MM.1S (cell line): ENCODE measurements around the gene SH3RF3.

Experiments used
- EZH2phosphoT487 ChIP-seq: fragments of 300-600 bp; sonication (generic); IDR thresholded peaks from 2 replicates; pipeline ENCODE4 v1.6.1; 2018; ENCODE audit warnings: antibody characterized with exemption, low read length
- TF ChIP-seq, protein P1 (sequence below): fragments of 300-600 bp; sonication (generic); IDR thresholded peaks from 2 replicates; pipeline ENCODE4 v1.5.1; 2016; ENCODE audit warnings: antibody characterized with exemption, low read length, mixed read lengths

DNA sequence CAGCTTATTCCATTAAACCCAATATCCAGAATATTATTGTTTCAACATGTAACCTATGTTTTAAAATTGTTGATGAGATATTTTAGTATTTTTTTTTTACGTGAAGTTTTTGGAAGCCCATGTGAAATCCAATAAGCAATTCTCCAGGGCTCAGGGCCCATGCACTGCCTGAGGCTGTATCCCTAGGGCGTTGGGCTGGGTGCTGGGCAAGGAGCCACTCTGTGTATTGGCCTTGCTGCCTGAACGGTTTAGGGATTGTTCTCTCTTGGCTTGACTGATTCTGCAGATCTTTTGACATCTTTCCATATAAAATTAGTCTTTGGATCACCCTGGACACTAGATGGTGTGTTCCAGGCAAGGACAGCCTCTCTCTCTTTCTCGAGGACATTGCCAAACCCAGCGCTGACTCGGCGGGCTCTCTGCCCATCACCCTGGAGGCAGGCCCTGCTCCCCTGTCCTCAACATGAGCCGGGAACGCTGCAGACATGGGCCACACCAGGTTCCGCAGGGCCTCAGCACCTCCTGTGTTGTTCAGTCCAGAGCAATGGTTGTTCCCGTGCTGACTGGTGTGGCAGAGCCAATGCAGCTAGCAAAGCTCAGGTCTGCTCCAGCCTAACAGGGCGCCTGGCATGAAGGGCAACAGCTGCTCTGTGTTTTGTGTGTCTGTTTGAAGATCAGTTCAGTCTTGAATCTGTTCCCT, 321.7 kb downstream of the SH3RF3 start:
- TF ChIP-seq, protein P1, sequence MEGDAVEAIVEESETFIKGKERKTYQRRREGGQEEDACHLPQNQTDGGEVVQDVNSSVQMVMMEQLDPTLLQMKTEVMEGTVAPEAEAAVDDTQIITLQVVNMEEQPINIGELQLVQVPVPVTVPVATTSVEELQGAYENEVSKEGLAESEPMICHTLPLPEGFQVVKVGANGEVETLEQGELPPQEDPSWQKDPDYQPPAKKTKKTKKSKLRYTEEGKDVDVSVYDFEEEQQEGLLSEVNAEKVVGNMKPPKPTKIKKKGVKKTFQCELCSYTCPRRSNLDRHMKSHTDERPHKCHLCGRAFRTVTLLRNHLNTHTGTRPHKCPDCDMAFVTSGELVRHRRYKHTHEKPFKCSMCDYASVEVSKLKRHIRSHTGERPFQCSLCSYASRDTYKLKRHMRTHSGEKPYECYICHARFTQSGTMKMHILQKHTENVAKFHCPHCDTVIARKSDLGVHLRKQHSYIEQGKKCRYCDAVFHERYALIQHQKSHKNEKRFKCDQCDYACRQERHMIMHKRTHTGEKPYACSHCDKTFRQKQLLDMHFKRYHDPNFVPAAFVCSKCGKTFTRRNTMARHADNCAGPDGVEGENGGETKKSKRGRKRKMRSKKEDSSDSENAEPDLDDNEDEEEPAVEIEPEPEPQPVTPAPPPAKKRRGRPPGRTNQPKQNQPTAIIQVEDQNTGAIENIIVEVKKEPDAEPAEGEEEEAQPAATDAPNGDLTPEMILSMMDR, result no peak
- TF ChIP-seq EZH2phosphoT487, result no peak
